Endothelial cell of umbilical vein (primary cell): ENCODE results near the gene ZNF814.
"Not testable (repeated sequence)": the region's sequence is repeated elsewhere in the genome, so short reads cannot be mapped to it uniquely, and the experiment has no call there.

Experiments used
- EZH2 ChIP-seq: IDR thresholded peaks from 2 replicates; pipeline ENCODE4 v1.6.1; 2012; ENCODE audit warnings: borderline replicate concordance, low read depth, mild to moderate bottlenecking, moderate library complexity, low read length, inconsistent platforms; ENCODE audit not compliant: severe bottlenecking
- POLR2A ChIP-seq: IDR thresholded peaks from 2 replicates; pipeline ENCODE4 v1.6.1; 2012; ENCODE audit warnings: low read depth, mild to moderate bottlenecking, control low read depth, low read length
- POLR2AphosphoS5 ChIP-seq: IDR thresholded peaks from 2 replicates; pipeline ENCODE4 v1.6.1; 2012; ENCODE audit warnings: low read depth, mild to moderate bottlenecking, control low read depth, low read length, moderate library complexity; ENCODE audit not compliant: insufficient read depth
- TF ChIP-seq, protein P1 (sequence below), 2 donors: IDR thresholded peaks; 1 replicate in 1 of 2; 2 replicates in 1 of 2; pipeline ENCODE4 v1.5.1; 2011; ENCODE audit warnings: low read length in 2 of 2, mild to moderate bottlenecking in 2 of 2, moderate library complexity in 2 of 2, control low read depth in 1 of 2, inconsistent platforms in 1 of 2, low read depth in 1 of 2; ENCODE audit not compliant: insufficient read depth in 1 of 2; ENCODE audit errors: extremely low read depth in 1 of 2
- TF ChIP-seq, protein P2 (sequence below): IDR thresholded peaks from 2 replicates; pipeline ENCODE4 v1.6.1; 2011; ENCODE audit not compliant: insufficient read depth, insufficient read length

DNA sequence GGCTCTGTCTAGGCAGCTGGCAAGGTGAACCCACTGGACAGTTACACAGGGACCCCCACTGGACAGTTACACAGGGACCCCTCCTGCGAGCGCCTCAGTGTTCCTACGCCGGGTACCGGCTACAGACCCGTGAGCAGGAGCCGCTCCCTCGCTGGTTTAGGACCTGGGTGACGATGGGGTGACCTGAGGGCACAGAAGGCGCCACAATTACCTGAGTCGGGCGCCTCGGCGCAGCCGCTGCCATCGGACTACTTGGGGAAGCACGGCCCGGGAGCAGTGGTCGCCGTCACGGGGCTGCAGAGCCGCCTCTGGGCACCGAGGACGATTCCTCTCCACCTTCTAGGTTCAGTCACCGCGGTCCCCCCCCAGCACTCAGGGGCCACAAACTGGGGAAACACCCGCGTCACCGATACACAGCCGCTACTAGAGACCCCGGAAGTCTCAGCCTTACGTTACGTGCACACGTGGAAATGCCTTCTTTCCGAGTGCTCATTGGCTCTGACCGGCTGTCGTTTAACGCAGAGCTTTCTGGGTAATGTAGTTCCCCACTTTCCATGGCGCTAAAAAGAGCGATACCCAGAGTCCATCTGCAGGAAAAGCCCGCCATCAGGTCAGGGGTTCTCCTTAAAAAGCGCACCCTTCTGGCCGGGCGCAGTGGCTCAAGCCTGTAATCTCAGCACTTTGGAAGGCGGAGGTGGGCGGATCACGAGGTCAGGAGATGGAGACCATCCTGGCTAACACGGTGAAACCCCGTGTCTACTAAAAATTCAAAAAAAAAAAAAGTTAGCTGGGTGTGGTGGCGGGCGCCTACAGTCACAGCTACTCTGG, 27.5 kb upstream of the ZNF814 start, which contains the start of gene ZNF417:
- not testable (repeated sequence) for TF ChIP-seq EZH2, POLR2A, POLR2AphosphoS5
- TF ChIP-seq, protein P1, sequence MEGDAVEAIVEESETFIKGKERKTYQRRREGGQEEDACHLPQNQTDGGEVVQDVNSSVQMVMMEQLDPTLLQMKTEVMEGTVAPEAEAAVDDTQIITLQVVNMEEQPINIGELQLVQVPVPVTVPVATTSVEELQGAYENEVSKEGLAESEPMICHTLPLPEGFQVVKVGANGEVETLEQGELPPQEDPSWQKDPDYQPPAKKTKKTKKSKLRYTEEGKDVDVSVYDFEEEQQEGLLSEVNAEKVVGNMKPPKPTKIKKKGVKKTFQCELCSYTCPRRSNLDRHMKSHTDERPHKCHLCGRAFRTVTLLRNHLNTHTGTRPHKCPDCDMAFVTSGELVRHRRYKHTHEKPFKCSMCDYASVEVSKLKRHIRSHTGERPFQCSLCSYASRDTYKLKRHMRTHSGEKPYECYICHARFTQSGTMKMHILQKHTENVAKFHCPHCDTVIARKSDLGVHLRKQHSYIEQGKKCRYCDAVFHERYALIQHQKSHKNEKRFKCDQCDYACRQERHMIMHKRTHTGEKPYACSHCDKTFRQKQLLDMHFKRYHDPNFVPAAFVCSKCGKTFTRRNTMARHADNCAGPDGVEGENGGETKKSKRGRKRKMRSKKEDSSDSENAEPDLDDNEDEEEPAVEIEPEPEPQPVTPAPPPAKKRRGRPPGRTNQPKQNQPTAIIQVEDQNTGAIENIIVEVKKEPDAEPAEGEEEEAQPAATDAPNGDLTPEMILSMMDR (IDR thresholded peaks at IDR 0.05; ENCODE audit: extremely low read depth in 1 of 2, insufficient read depth in 1 of 2, low read depth in 1 of 2, low read length in 2 of 2), result not testable (repeated sequence)
- TF ChIP-seq, protein P2, sequence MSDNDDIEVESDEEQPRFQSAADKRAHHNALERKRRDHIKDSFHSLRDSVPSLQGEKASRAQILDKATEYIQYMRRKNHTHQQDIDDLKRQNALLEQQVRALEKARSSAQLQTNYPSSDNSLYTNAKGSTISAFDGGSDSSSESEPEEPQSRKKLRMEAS, result not testable (repeated sequence)
